ENCODE data around the gene SDK1. TPM values are rescaled to one million over a fixed set of nuclear protein-coding genes. Genes with fewer than 3 reads are reported as not detected.

SDK1 gene
- total RNA-seq, 1 experiment from 2014 or later: 7.1 TPM

DNA sequence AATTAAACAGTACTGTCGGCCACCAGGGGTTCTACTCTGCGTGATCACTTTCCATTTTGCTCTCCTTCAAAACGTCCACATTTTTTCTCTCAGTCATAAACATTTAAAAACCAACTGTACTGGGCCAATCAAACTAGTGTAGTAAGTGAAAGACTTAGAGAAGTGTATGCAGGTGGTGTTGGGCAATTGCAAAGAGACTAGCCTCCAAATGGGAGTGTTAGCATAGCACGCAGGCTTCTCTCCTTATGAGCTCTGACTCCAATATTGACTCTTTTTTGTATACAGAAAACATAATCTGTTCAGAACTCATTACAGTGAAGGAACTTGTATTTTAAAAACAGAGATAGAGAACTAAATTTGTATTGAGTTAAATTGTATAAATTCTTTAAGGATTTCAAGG is 150.6 kb downstream of the SDK1 start:
- Histone ChIP-seq H3K4me1 (no peaks in the 10 kb centered on the region), H3K9me3 (no peaks in the 10 kb centered on the region), H3K4me3 (ENCODE audit: low read depth, low read length) (no peak overlapping the region), H3K27me3 (replicated peaks; ENCODE audit: control insufficient read depth, insufficient read depth, low read length) (no peaks in the 10 kb centered on the region), H3K36me3 (ENCODE audit: control insufficient read depth, insufficient read depth, low read length) (no peaks in the 10 kb centered on the region)
- Mint-ChIP-seq H3K36me3 (ENCODE audit: insufficient read depth, unreplicated experiment) (no peaks in the 10 kb centered on the region), H3K9me3 (ENCODE audit: unreplicated experiment) (peaks cover 7% of the 10 kb centered on the region), H3K4me3 (ENCODE audit: unreplicated experiment) (no peak overlapping the region), H3K27ac (ENCODE audit: unreplicated experiment) (no peak overlapping the region), H3K4me1 (ENCODE audit: low read depth, unreplicated experiment) (peaks cover 13% of the 10 kb centered on the region), H3K27me3 (ENCODE audit: insufficient read depth, unreplicated experiment) (no peaks in the 10 kb centered on the region)
- ChIA-PET CTCF (no interaction called here), POLR2A (no interaction called here)
- intact Hi-C loops (cut with micrococcal nuclease; ENCODE audit: unreplicated experiment): no loop called here
- BruUV-seq (replicated peaks): no TSS peak
- DNase-seq: no peak
- TF ChIP-seq, protein P1, sequence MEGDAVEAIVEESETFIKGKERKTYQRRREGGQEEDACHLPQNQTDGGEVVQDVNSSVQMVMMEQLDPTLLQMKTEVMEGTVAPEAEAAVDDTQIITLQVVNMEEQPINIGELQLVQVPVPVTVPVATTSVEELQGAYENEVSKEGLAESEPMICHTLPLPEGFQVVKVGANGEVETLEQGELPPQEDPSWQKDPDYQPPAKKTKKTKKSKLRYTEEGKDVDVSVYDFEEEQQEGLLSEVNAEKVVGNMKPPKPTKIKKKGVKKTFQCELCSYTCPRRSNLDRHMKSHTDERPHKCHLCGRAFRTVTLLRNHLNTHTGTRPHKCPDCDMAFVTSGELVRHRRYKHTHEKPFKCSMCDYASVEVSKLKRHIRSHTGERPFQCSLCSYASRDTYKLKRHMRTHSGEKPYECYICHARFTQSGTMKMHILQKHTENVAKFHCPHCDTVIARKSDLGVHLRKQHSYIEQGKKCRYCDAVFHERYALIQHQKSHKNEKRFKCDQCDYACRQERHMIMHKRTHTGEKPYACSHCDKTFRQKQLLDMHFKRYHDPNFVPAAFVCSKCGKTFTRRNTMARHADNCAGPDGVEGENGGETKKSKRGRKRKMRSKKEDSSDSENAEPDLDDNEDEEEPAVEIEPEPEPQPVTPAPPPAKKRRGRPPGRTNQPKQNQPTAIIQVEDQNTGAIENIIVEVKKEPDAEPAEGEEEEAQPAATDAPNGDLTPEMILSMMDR (IDR thresholded peaks at IDR 0.05; ENCODE audit: insufficient read depth in 1 of 2, low read depth in 1 of 2, low read length in 1 of 2, severe bottlenecking in 1 of 2, unreplicated experiment in 1 of 2): no peak

GRCh38 chr7:3453398-3453797 is 152.3 kb downstream of the SDK1 start:
- BruUV-seq (replicated peaks): no TSS peak
- ChIA-PET CTCF (no interaction called here), POLR2A (no interaction called here)
- H3K36me3 Mint-ChIP-seq (ENCODE audit: insufficient read depth, unreplicated experiment): no peaks in the 10 kb centered on the region
- Histone ChIP-seq H3K27me3 (replicated peaks; ENCODE audit: control insufficient read depth, insufficient read depth, low read length) (no peaks in the 10 kb centered on the region), H3K4me1 (no peaks in the 10 kb centered on the region), H3K9me3 (no peaks in the 10 kb centered on the region), H3K36me3 (ENCODE audit: control insufficient read depth, insufficient read depth, low read length) (no peaks in the 10 kb centered on the region), H3K4me3 (ENCODE audit: low read depth, low read length) (no peak overlapping the region)
- DNase-seq: no peak
- peaks cover 13% of the 10 kb centered on the region for H3K4me1 Mint-ChIP-seq (ENCODE audit: low read depth, unreplicated experiment)
- intact Hi-C loops (cut with micrococcal nuclease; ENCODE audit: unreplicated experiment): no loop called here
- H3K9me3 Mint-ChIP-seq (ENCODE audit: unreplicated experiment): peaks cover 13% of the 10 kb centered on the region
- H3K27ac Mint-ChIP-seq (ENCODE audit: unreplicated experiment): no peak overlapping the region
- no peaks in the 10 kb centered on the region for H3K27me3 Mint-ChIP-seq (ENCODE audit: insufficient read depth, unreplicated experiment)
- no peak overlapping the region for H3K4me3 Mint-ChIP-seq (ENCODE audit: unreplicated experiment)
- TF ChIP-seq, protein P1 (IDR thresholded peaks at IDR 0.05; ENCODE audit: insufficient read depth in 1 of 2, low read depth in 1 of 2, low read length in 1 of 2, severe bottlenecking in 1 of 2, unreplicated experiment in 1 of 2): no peak

GRCh38 chr7:3455806-3456595 is 154.9 kb downstream of the SDK1 start:
- no peak for DNase-seq
- BruUV-seq (replicated peaks): no TSS peak
- no peak overlapping the region for H3K4me3 Mint-ChIP-seq (ENCODE audit: unreplicated experiment)
- Histone ChIP-seq H3K27me3 (replicated peaks; ENCODE audit: control insufficient read depth, insufficient read depth, low read length) (no peaks in the 10 kb centered on the region), H3K4me3 (ENCODE audit: low read depth, low read length) (no peak overlapping the region), H3K9me3 (no peaks in the 10 kb centered on the region), H3K36me3 (ENCODE audit: control insufficient read depth, insufficient read depth, low read length) (no peaks in the 10 kb centered on the region), H3K4me1 (no peaks in the 10 kb centered on the region)
- intact Hi-C loops (cut with micrococcal nuclease; ENCODE audit: unreplicated experiment): no loop called here
- H3K27ac Mint-ChIP-seq (ENCODE audit: unreplicated experiment): no peak overlapping the region
- TF ChIP-seq, protein P1 (IDR thresholded peaks at IDR 0.05; ENCODE audit: insufficient read depth in 1 of 2, low read depth in 1 of 2, low read length in 1 of 2, severe bottlenecking in 1 of 2, unreplicated experiment in 1 of 2): no peak
- ChIA-PET CTCF (no interaction called here), POLR2A (no interaction called here)
- H3K27me3 Mint-ChIP-seq (ENCODE audit: insufficient read depth, unreplicated experiment): no peaks in the 10 kb centered on the region
- H3K4me1 Mint-ChIP-seq (ENCODE audit: low read depth, unreplicated experiment): peaks cover 13% of the 10 kb centered on the region
- no peaks in the 10 kb centered on the region for H3K36me3 Mint-ChIP-seq (ENCODE audit: insufficient read depth, unreplicated experiment)
- peaks cover 13% of the 10 kb centered on the region for H3K9me3 Mint-ChIP-seq (ENCODE audit: unreplicated experiment)

Measured in Caco-2 (cell line).